Mammary epithelial cell (primary cell): ENCODE measurements around the gene APH1B.

Experiments used
- CTCF ChIP-seq, 2 donors: IDR thresholded peaks in 1 of 2; conservative IDR thresholded peaks in 1 of 2; 2 replicates each; pipeline ENCODE4 v1.5.1; 2011 to 2012; ENCODE audit warnings: inconsistent platforms in 2 of 2, low read length in 2 of 2, mild to moderate bottlenecking in 2 of 2, control low read depth in 1 of 2, low read depth in 1 of 2; ENCODE audit not compliant: insufficient read depth in 1 of 2; ENCODE audit errors: extremely low read depth in 1 of 2
- EZH2 ChIP-seq: IDR thresholded peaks from 2 replicates; pipeline ENCODE4 v1.6.1; 2012; ENCODE audit warnings: low read length, inconsistent platforms, borderline replicate concordance

GRCh38 chr15:63338170-63338569 lies 60.8 kb downstream of the APH1B start:
- no peak for TF ChIP-seq CTCF (conservative IDR thresholded peaks at IDR 0.05 in 1 of 2, IDR thresholded peaks at IDR 0.05 in 1 of 2; ENCODE audit: extremely low read depth in 1 of 2, insufficient read depth in 1 of 2, low read depth in 1 of 2, low read length in 2 of 2)
- TF ChIP-seq EZH2: no peak
